HFFc6 (cell line): ENCODE results near the gene HYOU1. TPM values are rescaled to one million over a fixed set of nuclear protein-coding genes. Genes with fewer than 3 reads are reported as not detected.

Experiments
- DNase-seq: peaks from one replicate; pipeline ENCODE4 v3.0.0-alpha.2; 2018
- H3K27ac Mint-ChIP-seq: 2 replicates; pipeline ENCODE4 v1.8.0; 2020; ENCODE audit warnings: mild to moderate bottlenecking, mixed read lengths
- H3K27me3 Mint-ChIP-seq: 2 replicates; pipeline ENCODE4 v1.8.0; 2021; ENCODE audit warnings: mild to moderate bottlenecking, moderate library complexity, mixed read lengths; ENCODE audit not compliant: insufficient read depth
- H3K36me3 Mint-ChIP-seq: 2 replicates; pipeline ENCODE4 v1.8.0; 2021; ENCODE audit warnings: low read depth, mixed read lengths
- H3K4me1 Mint-ChIP-seq: 2 replicates; pipeline ENCODE4 v1.8.0; 2020; ENCODE audit warnings: low read depth, mixed read lengths
- H3K4me3 Mint-ChIP-seq: 2 replicates; pipeline ENCODE4 v1.8.0; 2020; ENCODE audit warnings: mild to moderate bottlenecking, moderate library complexity, mixed read lengths
- H3K9me3 Mint-ChIP-seq: 2 replicates; pipeline ENCODE4 v1.8.0; 2020; ENCODE audit warnings: mild to moderate bottlenecking, mixed read lengths
- CTCF ChIP-seq: fragments of 200-600 bp; sonication (generic); IDR thresholded peaks from 2 replicates; pipeline ENCODE4 v1.5.0; 2021; ENCODE audit warnings: antibody characterized with exemption, mild to moderate bottlenecking
- total RNA-seq, 6 experiments: library from RNA; stranded (reverse); fragmentation: NEBNext Ultra II Directional; extraction: Animal tissue kit (Norgen Biotek cat#: 25700); gene quantifications; 2 replicates in 1 of 6; 3 replicates in 5 of 6; pipeline ENCODE4 v1.2.3, GENCODE V29; 2021

HYOU1 gene
- total RNA-seq, 6 experiments from 2014 or later, result 141 to 180 (median 163) TPM

DNA sequence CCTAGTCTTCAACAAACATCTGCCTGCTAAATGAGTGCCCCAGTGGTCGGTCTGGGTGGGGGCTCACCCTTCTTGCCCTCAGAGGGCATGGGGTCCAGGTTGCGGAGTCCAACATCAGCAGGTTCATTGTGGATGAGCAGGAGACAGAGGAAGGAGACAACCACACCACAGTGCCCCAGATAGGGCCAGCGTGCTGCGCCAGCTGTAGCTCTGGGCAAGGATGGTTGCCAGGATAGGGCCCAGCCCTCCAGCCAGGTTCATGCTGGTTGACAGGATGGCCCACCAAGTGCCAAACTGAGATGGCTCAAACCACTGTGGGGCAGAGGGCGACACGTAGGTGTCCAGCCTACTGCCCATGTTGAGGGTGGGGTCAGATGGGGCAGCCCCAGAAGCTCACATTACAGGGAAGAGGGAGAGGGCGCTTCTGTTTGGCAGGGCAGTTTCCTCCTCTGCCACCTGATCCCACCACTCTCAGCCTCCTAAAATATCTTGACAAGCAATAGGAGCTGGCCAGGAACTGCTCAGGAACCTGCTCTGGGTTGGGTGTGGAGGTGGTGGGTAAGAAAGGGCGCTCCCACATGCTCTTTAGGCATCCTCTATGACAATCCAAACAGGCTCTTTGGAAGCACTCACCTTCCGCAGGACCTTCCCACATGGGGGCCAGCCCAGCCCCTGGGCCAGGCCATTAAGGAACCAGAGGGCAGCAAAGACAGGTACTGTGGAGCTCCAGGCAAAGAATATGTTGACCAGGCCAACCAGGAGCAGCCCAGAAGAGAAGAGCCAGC is 29.3 kb downstream of the HYOU1 start:
- no peak overlapping the region for H3K4me3 Mint-ChIP-seq
- H3K27ac Mint-ChIP-seq, result no peak overlapping the region
- peaks cover 25% of the 10 kb centered on the region for H3K4me1 Mint-ChIP-seq
- no peak for TF ChIP-seq CTCF
- DNase-seq, result no peak
- H3K36me3 Mint-ChIP-seq, result peaks cover 17% of the 10 kb centered on the region
- H3K27me3 Mint-ChIP-seq, result peaks cover 4% of the 10 kb centered on the region; the same call in 1 of the 2 replicates
- H3K9me3 Mint-ChIP-seq, result no peaks in the 10 kb centered on the region

GRCh38 chr11:119026970-119027369 is 30.0 kb downstream of the HYOU1 start:
- H3K27me3 Mint-ChIP-seq, result peaks cover 4% of the 10 kb centered on the region; the same call in 1 of the 2 replicates
- H3K27ac Mint-ChIP-seq, result no peak overlapping the region
- H3K4me3 Mint-ChIP-seq, result no peak overlapping the region
- H3K4me1 Mint-ChIP-seq, result peaks cover 25% of the 10 kb centered on the region
- peaks cover 17% of the 10 kb centered on the region for H3K36me3 Mint-ChIP-seq
- H3K9me3 Mint-ChIP-seq, result no peaks in the 10 kb centered on the region
- TF ChIP-seq CTCF, result no peak
- no peak for DNase-seq

DNA sequence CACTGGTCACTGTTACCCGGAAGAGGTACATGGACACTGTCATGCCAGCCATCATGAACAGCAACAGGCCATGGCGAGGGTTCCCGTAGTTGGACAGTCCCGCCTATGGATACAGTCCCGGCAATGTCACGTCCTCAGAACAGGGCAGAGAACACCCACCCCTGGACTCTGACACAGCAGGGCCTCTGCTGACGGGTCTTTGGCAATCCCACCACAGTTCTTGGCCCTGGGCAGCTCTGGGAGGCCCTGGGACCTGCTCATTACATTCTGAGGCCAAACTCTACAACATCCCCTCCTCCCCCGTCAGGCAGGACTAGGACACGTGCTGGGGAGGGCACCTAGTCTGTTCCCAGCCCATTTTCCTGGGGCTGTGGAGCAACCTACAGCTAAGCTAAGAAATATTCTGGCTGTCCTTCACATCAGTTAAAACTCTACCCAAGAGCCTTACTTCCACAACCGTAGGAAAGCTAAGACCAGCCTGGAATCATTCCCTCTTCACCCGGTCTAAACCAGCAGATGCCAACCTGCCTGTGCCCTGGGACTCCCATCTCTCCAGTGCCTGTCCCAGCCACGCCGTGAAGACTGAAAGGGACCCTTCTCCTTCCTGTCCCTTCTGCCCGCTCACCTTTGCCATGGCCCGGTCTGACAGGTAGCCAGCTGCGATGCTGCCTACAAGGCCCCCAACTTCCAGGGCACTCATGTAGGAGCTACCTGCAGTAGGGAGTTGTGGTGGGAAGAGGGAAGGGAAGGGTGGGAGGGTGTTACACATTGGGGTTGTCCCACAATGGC is 30.8 kb downstream of the HYOU1 start:
- Mint-ChIP-seq H3K27ac (no peak overlapping the region), H3K9me3 (no peaks in the 10 kb centered on the region), H3K4me3 (no peak overlapping the region), H3K36me3 (peaks cover 22% of the 10 kb centered on the region), H3K4me1 (peaks cover 31% of the 10 kb centered on the region), H3K27me3 (peaks cover 4% of the 10 kb centered on the region; the same call in 1 of the 2 replicates)
- DNase-seq, result no peak
- no peak for TF ChIP-seq CTCF

DNA sequence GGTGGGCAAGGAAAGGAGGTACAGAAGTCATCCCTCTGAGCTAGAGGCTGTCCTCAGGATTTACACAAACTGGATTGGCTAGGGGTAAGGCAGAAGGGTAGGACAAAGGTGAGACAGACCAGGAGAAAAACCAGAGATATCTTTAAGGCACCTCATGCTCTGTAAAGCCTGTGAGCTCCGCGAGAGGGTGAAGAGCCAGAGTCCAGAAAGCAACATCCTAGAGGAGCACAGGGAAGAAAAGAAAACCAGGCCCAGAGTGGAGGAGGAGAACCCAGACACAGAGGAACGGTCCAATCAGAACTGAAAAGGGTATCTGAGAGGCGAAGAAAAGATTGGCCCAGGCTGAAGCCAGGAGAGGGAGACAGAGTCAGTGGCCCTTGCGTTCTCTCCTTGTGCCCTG is 31.5 kb downstream of the HYOU1 start:
- H3K27me3 Mint-ChIP-seq, result peaks cover 4% of the 10 kb centered on the region; the same call in 1 of the 2 replicates
- no peak for DNase-seq
- no peaks in the 10 kb centered on the region for H3K9me3 Mint-ChIP-seq
- H3K4me3 Mint-ChIP-seq, result no peak overlapping the region
- no peak for TF ChIP-seq CTCF
- H3K27ac Mint-ChIP-seq, result no peak overlapping the region
- H3K36me3 Mint-ChIP-seq, result peaks cover 22% of the 10 kb centered on the region
- H3K4me1 Mint-ChIP-seq, result peaks cover 32% of the 10 kb centered on the region

DNA sequence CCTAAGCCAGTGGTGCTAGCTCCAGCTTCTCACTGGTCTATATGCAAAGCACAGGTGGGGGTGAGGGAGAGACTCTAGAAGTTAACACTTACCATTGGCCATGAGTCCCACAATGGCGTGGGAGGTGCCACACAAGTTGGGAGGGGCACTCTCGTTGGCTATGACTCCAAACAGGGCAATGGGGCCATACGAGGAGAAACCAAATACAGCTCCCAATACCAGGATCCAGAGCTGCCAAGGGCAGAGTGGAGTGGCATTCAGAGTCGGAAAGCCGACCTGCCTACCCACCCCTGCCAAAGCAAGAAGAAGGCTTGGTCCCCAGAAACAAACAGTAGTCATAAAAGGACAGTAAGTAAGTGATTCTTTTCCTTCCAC is 31.9 kb downstream of the HYOU1 start:
- Mint-ChIP-seq H3K4me1 (peaks cover 36% of the 10 kb centered on the region), H3K4me3 (no peak overlapping the region), H3K36me3 (peaks cover 26% of the 10 kb centered on the region), H3K9me3 (no peaks in the 10 kb centered on the region), H3K27me3 (peaks cover 4% of the 10 kb centered on the region; the same call in 1 of the 2 replicates), H3K27ac (no peak overlapping the region)
- DNase-seq, result no peak
- TF ChIP-seq CTCF, result no peak
